MM.1S (cell line): ENCODE results near the gene SYT10.

ENCODE experiments used
- DNase-seq: peaks from one replicate; pipeline ENCODE4 v3.0.0-alpha.2; 2015
- H2AFZ ChIP-seq: fragments of 300-600 bp; sonication (generic); 2 replicates; pipeline ENCODE4 v1.6.0; 2016; ENCODE audit warnings: antibody characterized with exemption, low read length
- H3F3A ChIP-seq: fragments of 300-600 bp; sonication (generic); 2 replicates; pipeline ENCODE4 v1.6.1; 2016; ENCODE audit warnings: mild to moderate bottlenecking, antibody characterized with exemption, low read length, moderate library complexity, mixed read lengths; ENCODE audit not compliant: insufficient read depth
- H3K27ac ChIP-seq: fragments of 300-600 bp; sonication (generic); 2 replicates; pipeline ENCODE4 v1.5.1; 2016; ENCODE audit warnings: mild to moderate bottlenecking, low read length
- H3K27me3 ChIP-seq: fragments of 300-600 bp; sonication (generic); replicated peaks from 2 replicates; pipeline ENCODE4 v1.6.0; 2016; ENCODE audit warnings: low read length; ENCODE audit not compliant: insufficient read depth
- H3K36me3 ChIP-seq: fragments of 300-600 bp; sonication (generic); replicated peaks from 2 replicates; pipeline ENCODE4 v1.6.1; 2016; ENCODE audit warnings: mild to moderate bottlenecking, low read length, mixed read lengths; ENCODE audit not compliant: insufficient read depth
- H3K4me1 ChIP-seq: fragments of 300-600 bp; sonication (generic); 2 replicates; pipeline ENCODE4 v1.6.1; 2016; ENCODE audit warnings: low read length, mixed read lengths
- H3K4me2 ChIP-seq: fragments of 300-600 bp; sonication (generic); 2 replicates; pipeline ENCODE4 v1.6.0; 2016; ENCODE audit warnings: low read depth, low read length
- H3K4me3 ChIP-seq: fragments of 300-600 bp; sonication (generic); 2 replicates; pipeline ENCODE4 v1.5.1; 2016; ENCODE audit warnings: low read length, mixed read lengths
- H3K79me2 ChIP-seq: fragments of 300-600 bp; sonication (generic); 2 replicates; pipeline ENCODE4 v1.6.1; 2016; ENCODE audit warnings: mixed run types, low read length, mixed read lengths
- H3K9ac ChIP-seq: fragments of 300-600 bp; sonication (generic); 2 replicates; pipeline ENCODE4 v1.6.1; 2016; ENCODE audit warnings: low read length, mixed read lengths
- H3K9me2 ChIP-seq: fragments of 300-600 bp; sonication (generic); replicated peaks from 2 replicates; pipeline ENCODE4 v1.6.1; 2016; ENCODE audit warnings: mild to moderate bottlenecking, low read length, mixed read lengths; ENCODE audit not compliant: insufficient read depth
- H3K9me3 ChIP-seq: fragments of 300-600 bp; sonication (generic); replicated peaks from 2 replicates; pipeline ENCODE4 v1.6.1; 2016; ENCODE audit warnings: mild to moderate bottlenecking, low read length, mixed read lengths; ENCODE audit not compliant: insufficient read depth
- H4K20me1 ChIP-seq: fragments of 300-600 bp; sonication (generic); 2 replicates; pipeline ENCODE4 v1.6.1; 2016; ENCODE audit warnings: mild to moderate bottlenecking, low read length, moderate library complexity, mixed read lengths; ENCODE audit not compliant: insufficient read depth
- EZH2 ChIP-seq: fragments of 300-600 bp; sonication (generic); optimal IDR thresholded peaks from 2 replicates; pipeline ENCODE3; 2017; ENCODE audit warnings: low read depth, mild to moderate bottlenecking, antibody characterized with exemption, low read length, mixed read lengths
- EZH2phosphoT487 ChIP-seq: fragments of 300-600 bp; sonication (generic); IDR thresholded peaks from 2 replicates; pipeline ENCODE4 v1.6.1; 2018; ENCODE audit warnings: antibody characterized with exemption, low read length
- TF ChIP-seq, protein P1 (sequence below): fragments of 300-600 bp; sonication (generic); IDR thresholded peaks from 2 replicates; pipeline ENCODE4 v1.5.1; 2016; ENCODE audit warnings: antibody characterized with exemption, low read length, mixed read lengths

SYT10 gene

DNA sequence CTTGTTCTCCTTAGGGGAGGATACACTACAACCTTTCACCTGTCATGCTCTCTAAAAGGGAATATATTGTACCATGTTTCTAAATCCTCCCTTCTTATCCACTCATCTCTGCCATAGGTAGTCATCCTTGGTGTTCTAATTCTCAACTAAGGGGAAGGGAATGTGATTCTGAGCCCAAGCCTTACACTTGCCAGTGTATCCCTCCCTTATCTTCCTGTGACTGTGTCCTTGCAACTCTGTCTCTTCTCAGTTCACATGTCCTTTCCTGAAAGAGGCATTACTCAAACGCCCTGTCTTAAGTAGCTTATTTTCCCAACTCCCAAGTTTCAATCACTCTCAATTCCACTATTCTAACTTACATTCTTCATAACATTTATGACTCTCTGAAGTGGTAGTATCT is 44.5 kb upstream of the SYT10 start:
- no peak for DNase-seq
- Histone ChIP-seq H3K79me2 (no peaks in the 10 kb centered on the region), H3K9ac (no peak overlapping the region), H3F3A (no peaks in the 10 kb centered on the region), H3K4me2 (no peak overlapping the region), H3K36me3 (no peaks in the 10 kb centered on the region), H4K20me1 (no peaks in the 10 kb centered on the region), H3K27me3 (no peaks in the 10 kb centered on the region), H3K4me3 (no peak overlapping the region), H3K27ac (no peak overlapping the region), H2AFZ (no peak overlapping the region), H3K9me3 (no peaks in the 10 kb centered on the region), H3K4me1 (no peaks in the 10 kb centered on the region), H3K9me2 (no peaks in the 10 kb centered on the region)
- TF ChIP-seq, protein P1, sequence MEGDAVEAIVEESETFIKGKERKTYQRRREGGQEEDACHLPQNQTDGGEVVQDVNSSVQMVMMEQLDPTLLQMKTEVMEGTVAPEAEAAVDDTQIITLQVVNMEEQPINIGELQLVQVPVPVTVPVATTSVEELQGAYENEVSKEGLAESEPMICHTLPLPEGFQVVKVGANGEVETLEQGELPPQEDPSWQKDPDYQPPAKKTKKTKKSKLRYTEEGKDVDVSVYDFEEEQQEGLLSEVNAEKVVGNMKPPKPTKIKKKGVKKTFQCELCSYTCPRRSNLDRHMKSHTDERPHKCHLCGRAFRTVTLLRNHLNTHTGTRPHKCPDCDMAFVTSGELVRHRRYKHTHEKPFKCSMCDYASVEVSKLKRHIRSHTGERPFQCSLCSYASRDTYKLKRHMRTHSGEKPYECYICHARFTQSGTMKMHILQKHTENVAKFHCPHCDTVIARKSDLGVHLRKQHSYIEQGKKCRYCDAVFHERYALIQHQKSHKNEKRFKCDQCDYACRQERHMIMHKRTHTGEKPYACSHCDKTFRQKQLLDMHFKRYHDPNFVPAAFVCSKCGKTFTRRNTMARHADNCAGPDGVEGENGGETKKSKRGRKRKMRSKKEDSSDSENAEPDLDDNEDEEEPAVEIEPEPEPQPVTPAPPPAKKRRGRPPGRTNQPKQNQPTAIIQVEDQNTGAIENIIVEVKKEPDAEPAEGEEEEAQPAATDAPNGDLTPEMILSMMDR, result no peak
- TF ChIP-seq EZH2, result no peak
- TF ChIP-seq EZH2phosphoT487, result no peak

DNA sequence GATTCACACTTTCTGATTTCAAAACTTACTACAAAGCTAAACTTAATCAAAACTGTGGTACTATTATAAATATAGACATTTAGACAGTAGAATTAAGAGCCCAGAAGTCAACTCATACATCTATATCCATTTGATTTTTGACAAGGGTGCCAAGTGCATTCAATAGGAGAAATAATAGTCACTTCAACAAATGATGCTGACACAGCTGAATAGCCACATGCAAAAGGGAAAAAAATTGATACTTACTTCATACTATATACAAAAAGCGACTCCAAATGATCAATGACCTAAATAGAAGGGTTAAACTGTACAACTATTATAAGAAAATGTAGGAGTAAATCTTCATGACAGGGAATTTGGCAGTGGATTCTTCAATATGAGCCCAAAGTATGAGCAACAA is 40.7 kb upstream of the SYT10 start:
- no peak overlapping the region for H2AFZ ChIP-seq
- no peaks in the 10 kb centered on the region for H3F3A ChIP-seq
- H3K27me3 ChIP-seq, result no peaks in the 10 kb centered on the region
- no peaks in the 10 kb centered on the region for H3K79me2 ChIP-seq
- no peak overlapping the region for H3K27ac ChIP-seq
- H3K4me1 ChIP-seq, result no peaks in the 10 kb centered on the region
- H3K4me2 ChIP-seq, result no peak overlapping the region
- no peaks in the 10 kb centered on the region for H4K20me1 ChIP-seq
- no peaks in the 10 kb centered on the region for H3K9me2 ChIP-seq
- TF ChIP-seq EZH2phosphoT487 (no peak), EZH2 (no peak)
- TF ChIP-seq, protein P1, result no peak
- no peak overlapping the region for H3K9ac ChIP-seq
- no peak for DNase-seq
- H3K9me3 ChIP-seq, result no peaks in the 10 kb centered on the region
- H3K4me3 ChIP-seq, result no peak overlapping the region
- no peaks in the 10 kb centered on the region for H3K36me3 ChIP-seq

DNA sequence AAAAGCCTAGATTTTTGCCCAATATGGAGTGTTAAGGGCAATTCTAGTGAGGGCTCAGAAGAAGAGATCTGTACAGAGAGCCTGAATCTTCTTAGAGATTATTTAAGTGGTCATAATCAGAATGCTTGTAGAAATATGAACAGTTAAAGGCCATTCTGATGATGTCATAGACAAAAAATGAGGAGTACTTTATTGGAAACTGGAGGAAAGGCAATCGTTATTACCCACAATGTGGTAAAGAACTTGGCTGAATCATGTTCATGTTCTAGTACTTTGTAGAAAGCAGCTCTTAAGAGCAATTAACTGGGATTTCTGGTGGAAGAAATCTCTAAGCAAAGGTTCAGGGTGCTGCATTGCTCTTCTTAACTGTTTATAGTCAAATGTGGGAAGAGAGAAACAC is 36.4 kb upstream of the SYT10 start:
- Histone ChIP-seq H3K27me3 (no peaks in the 10 kb centered on the region), H3K36me3 (no peaks in the 10 kb centered on the region), H3K4me3 (no peak overlapping the region), H3K79me2 (no peaks in the 10 kb centered on the region), H3F3A (no peaks in the 10 kb centered on the region), H3K9me2 (no peaks in the 10 kb centered on the region), H3K4me1 (no peaks in the 10 kb centered on the region), H4K20me1 (no peaks in the 10 kb centered on the region), H3K9me3 (no peaks in the 10 kb centered on the region), H3K9ac (no peak overlapping the region), H3K4me2 (no peak overlapping the region), H2AFZ (no peak overlapping the region), H3K27ac (no peak overlapping the region)
- TF ChIP-seq EZH2 (no peak), EZH2phosphoT487 (no peak)
- TF ChIP-seq, protein P1, result no peak
- no peak for DNase-seq

DNA sequence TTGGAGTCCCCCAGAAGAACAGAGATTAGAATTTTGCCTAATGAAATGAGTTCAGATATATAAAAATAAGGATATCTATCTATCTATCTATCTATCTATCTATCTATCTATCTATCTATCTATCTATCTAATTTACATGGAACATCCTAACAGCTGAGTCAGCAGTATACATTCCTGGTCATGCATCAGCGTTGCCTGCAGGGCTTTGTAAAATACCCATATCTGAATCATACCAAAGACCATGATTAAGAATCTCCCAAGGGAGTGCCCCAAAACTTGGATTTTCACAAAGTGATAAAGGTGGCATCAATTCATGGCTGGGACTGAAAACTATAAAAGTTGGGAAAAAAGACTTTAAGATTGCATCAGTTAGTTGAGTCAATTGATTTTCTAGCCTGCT is 32.7 kb upstream of the SYT10 start:
- Histone ChIP-seq H3K27ac (no peak overlapping the region), H3K4me1 (no peaks in the 10 kb centered on the region), H3K79me2 (no peaks in the 10 kb centered on the region), H2AFZ (no peak overlapping the region), H3K9ac (no peak overlapping the region), H3F3A (no peaks in the 10 kb centered on the region), H3K4me3 (no peak overlapping the region), H3K27me3 (no peaks in the 10 kb centered on the region), H3K9me2 (no peaks in the 10 kb centered on the region), H3K4me2 (no peak overlapping the region), H3K36me3 (no peaks in the 10 kb centered on the region), H4K20me1 (no peaks in the 10 kb centered on the region), H3K9me3 (no peaks in the 10 kb centered on the region)
- no peak for DNase-seq
- TF ChIP-seq EZH2phosphoT487, result no peak
- TF ChIP-seq, protein P1, result no peak
- no peak for TF ChIP-seq EZH2
